ENCODE results near the gene ADM2.
A peak's percentile ranks its signal among the peaks of the same experiment; 100 is the strongest.

Gene ADM2

GRCh38 chr22:50485221-50486131 lies 4.1 kb downstream of the ADM2 start:
- DNase-seq (no peak), ATAC-seq (no peak)

DNA sequence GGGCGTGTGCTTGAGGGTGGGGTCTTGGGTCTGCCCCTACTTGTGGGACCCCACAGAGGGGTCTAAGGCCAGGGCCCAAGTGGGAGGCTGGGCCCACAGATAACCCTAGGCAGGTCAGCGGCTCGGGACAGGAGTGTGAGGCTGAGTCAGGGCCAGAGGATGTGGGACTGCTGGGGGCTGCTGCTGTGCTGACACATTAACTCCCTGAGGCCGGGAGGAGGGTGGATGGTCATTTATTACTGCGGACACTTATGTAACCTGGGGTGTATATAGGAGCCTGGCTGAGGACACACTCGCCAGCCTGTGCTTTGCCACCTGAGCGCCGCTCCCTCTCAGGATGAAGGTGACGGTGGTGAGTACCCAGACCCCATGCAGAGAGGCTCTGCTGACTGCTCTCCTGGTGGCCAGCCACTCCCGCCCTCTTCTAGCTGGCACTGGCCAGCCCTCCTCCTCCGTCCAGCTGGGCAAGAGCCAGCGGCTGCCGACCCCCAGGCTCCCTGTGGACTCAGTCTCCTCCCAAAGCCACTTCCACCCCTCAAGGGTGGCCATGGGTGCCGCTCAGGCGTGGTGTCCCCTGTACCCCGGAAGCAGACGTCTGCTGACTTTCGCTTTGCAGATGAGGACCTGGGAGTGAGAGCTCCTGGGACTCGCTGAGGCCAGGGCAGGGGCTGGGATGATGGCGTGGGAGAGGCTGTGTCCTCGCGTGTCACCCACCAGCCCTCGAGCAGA lies 5.4 kb downstream of the ADM2 start, which contains the start of gene MIOX:
Gene MIOX, plus strand, starts transcription at position 299 of the 729 bp plus-strand sequence. Its CDS starts 39 bp downstream, at position 338.
- no peak for ATAC-seq
- no peak for DNase-seq

DNA sequence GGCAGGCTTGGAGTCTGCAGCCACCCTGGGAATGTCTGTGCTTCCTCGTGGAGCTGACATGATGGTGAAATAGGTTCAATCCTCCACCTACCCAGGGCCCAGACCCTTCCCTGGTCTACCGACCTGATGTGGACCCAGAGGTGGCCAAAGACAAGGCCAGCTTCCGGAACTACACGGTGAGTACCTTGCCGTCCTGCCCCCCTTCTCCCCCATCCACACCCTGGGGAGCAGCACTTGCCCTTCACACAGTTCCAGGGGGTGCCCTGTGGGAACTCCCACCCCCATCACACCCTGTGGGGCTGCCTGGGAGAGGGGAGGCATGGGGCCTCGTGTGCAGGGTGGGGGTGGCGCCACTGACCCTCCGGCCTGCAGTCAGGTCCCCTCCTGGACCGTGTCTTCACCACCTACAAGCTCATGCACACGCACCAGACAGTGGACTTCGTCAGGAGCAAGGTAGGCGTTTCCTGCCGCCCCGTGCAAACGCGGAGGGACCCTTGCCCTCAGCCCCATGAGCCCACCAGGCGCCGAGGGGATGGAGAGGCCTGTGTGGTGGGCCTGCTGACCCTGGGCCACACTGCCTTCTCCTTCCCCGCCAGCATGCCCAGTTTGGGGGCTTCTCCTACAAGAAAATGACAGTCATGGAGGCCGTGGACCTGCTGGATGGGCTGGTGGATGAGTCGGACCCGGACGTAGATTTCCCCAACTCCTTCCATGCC lies 6.1 kb downstream of the ADM2 start:
- ATAC-seq = no peak

GRCh38 chr22:50488006-50488677 lies 6.8 kb downstream of the ADM2 start:
- DNase-seq = no peak
- no peak for ATAC-seq

More for the DNA sequence above, 6.1 kb downstream of the ADM2 start:
- no peak for DNase-seq

- DNase-seq (no peak), ATAC-seq (no peak)
Observed at GRCh38 chr22:50488886-50489285, 7.5 kb downstream of the ADM2 start.

DNA sequence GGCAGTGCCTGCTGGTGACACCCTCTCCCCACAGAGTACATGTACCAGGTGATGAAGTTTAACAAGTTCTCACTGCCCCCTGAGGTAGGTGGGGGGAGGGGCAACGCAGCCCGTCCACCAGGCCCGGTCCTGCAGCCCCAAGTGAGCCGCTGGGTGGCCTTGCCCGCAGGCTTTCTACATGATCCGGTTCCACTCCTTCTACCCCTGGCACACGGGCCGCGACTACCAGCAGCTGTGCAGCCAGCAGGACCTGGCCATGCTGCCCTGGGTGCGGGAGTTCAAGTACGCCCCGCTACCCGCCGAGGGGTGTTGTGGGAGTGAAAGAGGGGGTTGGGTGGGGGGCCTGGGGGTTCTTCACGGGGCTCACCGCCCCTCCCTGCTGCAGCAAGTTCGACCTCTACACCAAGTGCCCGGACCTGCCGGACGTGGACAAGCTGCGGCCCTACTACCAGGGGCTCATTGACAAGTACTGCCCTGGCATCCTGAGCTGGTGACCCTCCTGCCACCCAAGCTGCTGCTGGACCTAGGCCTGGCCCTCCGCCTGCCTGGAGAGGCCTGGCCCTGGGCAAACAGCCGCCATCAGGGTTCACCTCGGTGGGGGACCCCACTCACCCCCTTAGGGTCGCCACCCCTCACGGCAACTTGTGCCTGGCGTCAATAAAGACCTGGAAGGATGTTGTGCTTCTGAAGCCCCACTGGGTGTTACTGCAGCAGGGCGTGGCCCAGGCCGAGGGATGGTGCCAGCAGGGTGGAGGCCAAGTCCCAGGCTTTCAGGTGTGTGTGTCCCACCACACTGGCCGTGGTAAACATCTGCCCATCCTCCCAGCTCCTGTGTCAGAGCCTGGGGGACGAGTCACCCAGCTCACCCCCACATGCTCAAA lies 8.3 kb downstream of the ADM2 start:
- ATAC-seq = no peak

DNA sequence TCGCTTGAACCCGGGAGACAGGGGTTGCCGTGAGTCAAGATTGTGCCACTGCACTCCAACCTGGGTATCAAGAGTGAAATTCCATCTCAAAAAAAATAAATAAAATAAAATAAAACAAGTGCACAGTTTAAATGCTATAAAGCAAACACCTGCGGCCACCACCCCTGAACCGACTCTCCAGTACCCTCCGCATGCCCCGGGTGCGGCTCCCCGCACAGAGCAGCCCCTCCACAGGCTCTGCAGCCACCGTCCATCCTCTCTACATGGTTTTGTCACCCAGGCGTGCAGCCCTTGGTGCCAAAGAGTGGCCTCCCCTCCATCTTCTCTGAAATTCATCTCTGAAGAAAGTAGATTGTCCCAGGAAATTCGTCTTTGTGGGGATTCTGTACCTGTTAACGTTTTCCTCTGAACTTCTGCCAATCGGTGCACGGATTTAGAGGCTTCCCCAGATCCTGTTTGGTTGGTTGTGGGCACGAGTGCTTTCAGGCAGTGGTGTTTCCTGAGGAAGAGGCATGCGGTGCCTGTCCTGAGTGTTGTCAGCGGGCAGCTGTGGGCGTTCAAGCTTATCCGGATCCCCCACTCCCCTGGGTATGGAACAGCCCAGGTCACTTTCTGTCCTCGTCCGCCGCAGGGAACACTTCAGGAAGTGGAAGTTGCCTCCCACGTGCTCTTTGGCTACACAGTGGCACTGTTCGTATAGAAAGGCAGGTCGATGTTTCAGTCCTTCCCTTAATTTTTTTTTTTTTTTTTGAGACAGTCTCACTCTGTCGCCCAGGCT lies 9.4 kb downstream of the ADM2 start:
- DNase-seq (peak; percentile 26), ATAC-seq (no peak)

More for the DNA sequence above, 8.3 kb downstream of the ADM2 start:
- DNase-seq = no peak

- no peak for ATAC-seq
Observed at GRCh38 chr22:50497093-50497492, 15.8 kb downstream of the ADM2 start.

GRCh38 chr22:50498322-50498890 lies 17.1 kb downstream of the ADM2 start:
- peak; percentile 79 for ATAC-seq

More at GRCh38 chr22:50497093-50497492, 15.8 kb downstream of the ADM2 start:
- no peak for DNase-seq

GRCh38 chr22:50500452-50500851 lies 19.1 kb downstream of the ADM2 start:
- DNase-seq = no peak
- no peak for ATAC-seq

More at GRCh38 chr22:50498322-50498890, 17.1 kb downstream of the ADM2 start:
- DNase-seq = peak; percentile 73

DNA sequence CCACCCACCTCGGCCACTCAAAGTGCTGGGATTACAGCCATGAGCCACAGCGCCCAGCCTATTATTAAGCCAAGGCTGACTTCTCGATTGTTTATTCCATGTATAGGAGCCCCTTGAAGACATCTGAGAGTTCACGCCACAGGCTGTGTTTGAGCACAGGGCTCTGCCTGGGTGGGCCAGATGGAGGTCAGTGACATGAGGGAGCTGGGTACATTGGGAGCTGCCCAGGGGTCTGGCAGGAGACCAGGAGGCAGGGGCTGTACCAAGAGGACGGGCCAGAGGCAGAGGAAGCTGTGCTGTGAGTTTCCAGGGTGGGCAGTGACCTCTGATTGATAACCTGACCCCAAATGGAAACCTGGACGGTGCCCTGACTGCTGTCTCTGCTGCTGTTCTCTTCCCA lies 20.8 kb downstream of the ADM2 start:
- no peak for DNase-seq
- ATAC-seq = no peak

GRCh38 chr22:50502628-50503474 lies 21.5 kb downstream of the ADM2 start:
- ATAC-seq (no peak), DNase-seq (no peak)

DNA sequence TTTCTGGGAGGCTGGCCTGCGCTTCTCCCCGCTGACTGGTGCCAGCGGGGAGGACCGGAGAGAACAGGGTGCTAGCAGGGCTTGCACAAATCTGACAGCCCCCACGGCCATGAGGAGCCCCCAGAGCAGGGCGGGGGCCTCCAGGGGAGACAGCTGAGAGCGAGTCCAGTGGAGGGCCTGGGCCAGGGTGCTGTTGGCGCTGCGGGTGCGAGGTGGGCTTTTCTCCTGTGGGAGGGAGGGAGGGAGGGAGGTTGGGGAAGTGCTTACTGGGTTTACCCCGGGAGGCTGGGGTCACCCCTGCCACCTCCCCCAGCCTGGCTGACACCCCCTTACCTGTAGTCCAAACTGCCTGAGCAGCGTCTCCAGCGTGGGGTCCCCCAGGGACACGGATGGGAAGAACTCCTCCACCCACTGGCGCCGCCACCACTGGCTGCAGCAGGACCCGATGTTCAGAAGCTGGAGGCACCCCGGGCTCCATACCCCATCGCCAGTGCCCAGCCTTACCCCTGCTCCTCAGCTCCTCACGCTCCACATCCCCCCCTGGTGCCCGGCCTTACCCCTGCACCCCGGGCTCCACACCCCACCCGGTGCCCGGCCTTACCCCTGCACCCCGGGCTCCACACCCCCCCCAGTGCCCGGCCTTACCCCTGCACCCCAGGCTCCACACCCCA lies 22.3 kb downstream of the ADM2 start:
- DNase-seq (peak; percentile 55), ATAC-seq (no peak)

GRCh38 chr22:50504369-50505211 lies 23.2 kb downstream of the ADM2 start:
- DNase-seq (no peak), ATAC-seq (no peak)

GRCh38 chr22:50505276-50505775 lies 24.0 kb downstream of the ADM2 start:
- ATAC-seq = no peak
- no peak for DNase-seq

GRCh38 chr22:50505776-50506610 lies 24.6 kb downstream of the ADM2 start:
- ATAC-seq = no peak
- DNase-seq = no peak
